ENCODE results near the gene ARID4B. TPM values are rescaled to one million over a fixed set of nuclear protein-coding genes. Genes with fewer than 3 reads are reported as not detected.
A peak's percentile ranks its signal among the peaks of the same experiment; 100 is the strongest.
"Not testable (repeated sequence)": the region's sequence is repeated elsewhere in the genome, so short reads cannot be mapped to it uniquely, and the experiment has no call there.

ARID4B gene
- total RNA-seq, 1 experiment from 2014 or later: 56.6 TPM

- peak overlapping the region; percentile 87 for H3K4me3 Mint-ChIP-seq (ENCODE audit: low read depth, unreplicated experiment)
- H3K4me1 Mint-ChIP-seq (ENCODE audit: low read depth, unreplicated experiment): peaks cover 31% of the 10 kb centered on the region
- intact Hi-C loops (cut with micrococcal nuclease; ENCODE audit: unreplicated experiment): no loop called here
- peak overlapping the region; percentile 93 for H3K27ac Mint-ChIP-seq (ENCODE audit: unreplicated experiment)
- no TSS peak for BruUV-seq (replicated peaks)
- CTCF ChIA-PET: interaction anchor here (1.6 kb wide), 1 partner anchor 47 kb away, joined by 22 read pairs; no protein-coding TSS in a partner anchor
- no peaks in the 10 kb centered on the region for H3K27me3 Mint-ChIP-seq (ENCODE audit: unreplicated experiment)
- DNase-seq: no peak
- no peaks in the 10 kb centered on the region for H3K9me3 Mint-ChIP-seq (ENCODE audit: low read depth, unreplicated experiment)
- H3K36me3 Mint-ChIP-seq (ENCODE audit: insufficient read depth, unreplicated experiment): peaks cover 33% of the 10 kb centered on the region
- no peak for TF ChIP-seq CTCF (IDR thresholded peaks at IDR 0.05; ENCODE audit: unreplicated experiment)
These were observed 40.4 kb upstream of the ARID4B start for GRCh38 chr1:235368428-235368827.

- CTCF ChIA-PET: interaction anchor here (0.5 to 1.6 kb wide), 6 partner anchors 25 to 1011 kb away, joined by 3 to 22 read pairs (median 4); partner anchors contain the start of gene GGPS1
- intact Hi-C loops (cut with micrococcal nuclease; ENCODE audit: unreplicated experiment): loop anchor here (2.0 kb wide), 2 partner anchors 38 to 50 kb away; partner anchors contain the start of genes ARID4B and GGPS1
- peak within 1 kb of the TSS; percentile 93 for H3K27ac Mint-ChIP-seq (ENCODE audit: unreplicated experiment)
- H3K4me3 Mint-ChIP-seq (ENCODE audit: low read depth, unreplicated experiment): peak within 1 kb of the TSS; percentile 87
- TF ChIP-seq CTCF (IDR thresholded peaks at IDR 0.05; ENCODE audit: unreplicated experiment): no peak
- peaks cover 31% of the 10 kb centered on the region for H3K4me1 Mint-ChIP-seq (ENCODE audit: low read depth, unreplicated experiment)
- no peaks in the 10 kb centered on the region for H3K9me3 Mint-ChIP-seq (ENCODE audit: low read depth, unreplicated experiment)
- H3K36me3 Mint-ChIP-seq (ENCODE audit: insufficient read depth, unreplicated experiment): peaks cover 33% of the 10 kb centered on the region
- TSS peak; percentile 60 for BruUV-seq (replicated peaks)
- no peaks in the 10 kb centered on the region for H3K27me3 Mint-ChIP-seq (ENCODE audit: unreplicated experiment)
- DNase-seq: peak; percentile 99
These were observed 39.3 kb upstream of the ARID4B start, which contains the start of gene TBCE for GRCh38 chr1:235367000-235367908. Gene TBCE (plus strand): TSS chr1:235367427. CDS start chr1:235380050, 12,623 bp downstream.

GRCh38 chr1:235366286-235366685, 38.3 kb upstream of the ARID4B start:
- peak overlapping the region; percentile 87 for H3K4me3 Mint-ChIP-seq (ENCODE audit: low read depth, unreplicated experiment)
- H3K4me1 Mint-ChIP-seq (ENCODE audit: low read depth, unreplicated experiment): peaks cover 31% of the 10 kb centered on the region
- H3K27ac Mint-ChIP-seq (ENCODE audit: unreplicated experiment): peak overlapping the region; percentile 34
- intact Hi-C loops (cut with micrococcal nuclease; ENCODE audit: unreplicated experiment): loop anchor here (2.0 kb wide), 2 partner anchors 37 to 51 kb away; partner anchors contain the start of genes ARID4B and GGPS1
- CTCF ChIA-PET: interaction anchor here (0.5 kb wide), 1 partner anchor 50 kb away, joined by 3 read pairs; no protein-coding TSS in a partner anchor
- H3K9me3 Mint-ChIP-seq (ENCODE audit: low read depth, unreplicated experiment): no peaks in the 10 kb centered on the region
- TF ChIP-seq CTCF (IDR thresholded peaks at IDR 0.05; ENCODE audit: unreplicated experiment): no peak
- no TSS peak for BruUV-seq (replicated peaks)
- H3K27me3 Mint-ChIP-seq (ENCODE audit: unreplicated experiment): no peaks in the 10 kb centered on the region
- DNase-seq: no peak
- peaks cover 31% of the 10 kb centered on the region for H3K36me3 Mint-ChIP-seq (ENCODE audit: insufficient read depth, unreplicated experiment)

GRCh38 chr1:235364189-235364588, 36.2 kb upstream of the ARID4B start:
- intact Hi-C loops (cut with micrococcal nuclease; ENCODE audit: unreplicated experiment); H3K4me3 Mint-ChIP-seq (ENCODE audit: low read depth, unreplicated experiment); H3K27ac Mint-ChIP-seq (ENCODE audit: unreplicated experiment); H3K27me3 Mint-ChIP-seq (ENCODE audit: unreplicated experiment); H3K9me3 Mint-ChIP-seq (ENCODE audit: low read depth, unreplicated experiment); BruUV-seq (replicated peaks); DNase-seq: not testable (repeated sequence)
- Mint-ChIP-seq H3K36me3 (ENCODE audit: insufficient read depth, unreplicated experiment) (peaks cover 28% of the 10 kb centered on the region), H3K4me1 (ENCODE audit: low read depth, unreplicated experiment) (peaks cover 20% of the 10 kb centered on the region)
- CTCF ChIA-PET: interaction anchor here (1.4 kb wide), 1 partner anchor 51 kb away, joined by 4 read pairs; no protein-coding TSS in a partner anchor
